HG03108 (cell line): Measurements from ENCODE around the gene FHOD3.

Experiments
- ATAC-seq: cut with Tn5 transposase; IDR thresholded peaks from one replicate; pipeline ENCODE4 v1.9.1; 2021; ENCODE audit warnings: moderate library complexity; ENCODE audit not compliant: unreplicated experiment

FHOD3 gene

DNA sequence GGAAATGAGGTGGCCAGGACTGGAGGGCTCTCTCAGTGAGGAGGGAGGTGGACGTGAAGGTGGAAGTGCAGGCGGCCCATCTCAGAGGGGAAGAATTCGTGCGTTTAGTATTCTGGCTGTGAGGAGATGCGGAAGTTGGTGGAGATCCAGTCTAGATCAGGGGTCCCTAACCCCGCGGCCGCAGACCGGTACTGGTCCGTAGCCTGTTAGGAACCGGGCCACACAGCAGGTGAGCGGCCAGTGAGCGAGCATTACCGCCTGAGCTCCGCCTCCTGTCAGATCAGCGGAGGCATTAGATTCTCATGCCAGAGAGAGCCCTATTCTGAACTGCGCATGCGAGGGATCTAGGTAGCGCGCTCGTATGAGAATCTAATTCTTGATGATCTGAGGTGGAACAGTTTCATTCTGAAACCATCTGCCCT lies 1.6 kb upstream of the FHOD3 start:
- ATAC-seq: no peak

DNA sequence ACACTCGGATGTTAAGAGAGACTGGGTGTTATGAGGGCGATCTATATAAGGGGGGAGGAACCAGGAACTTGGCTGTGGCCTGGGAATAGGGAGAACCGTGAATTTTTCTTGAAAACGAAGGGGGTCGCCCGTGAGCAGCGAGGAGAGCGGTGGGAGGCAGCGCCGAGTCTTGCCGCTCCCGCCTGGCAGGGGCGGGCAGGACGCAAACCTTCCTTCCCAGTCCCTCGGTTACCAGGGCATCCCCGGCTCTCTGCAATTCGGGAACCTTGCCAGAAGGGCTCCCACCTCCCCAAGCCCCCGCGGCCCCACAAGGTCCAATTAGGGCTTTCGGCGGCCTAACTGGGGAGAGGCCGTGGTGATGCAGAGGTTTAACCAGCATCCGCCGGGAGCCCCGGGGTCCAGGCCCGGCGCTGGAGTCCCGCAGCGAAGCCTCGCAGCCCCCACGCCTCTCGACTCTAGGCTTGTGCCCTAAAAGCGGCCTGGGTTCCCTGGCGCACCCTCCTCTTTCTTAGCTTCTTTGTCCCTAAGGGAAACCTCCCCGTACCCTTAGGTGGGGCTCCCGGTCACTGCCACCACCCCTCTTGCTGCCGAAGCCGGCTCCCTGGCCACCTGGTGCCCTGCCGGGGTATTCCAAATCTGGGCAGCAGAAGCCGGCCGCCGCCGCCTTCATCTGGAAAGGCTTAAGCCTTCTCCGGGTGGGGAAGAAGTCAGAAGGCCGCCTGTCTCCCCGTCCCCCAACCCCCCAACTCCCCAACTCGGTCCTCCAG lies 680 bp upstream of the FHOD3 start:
- peak; percentile 5 for ATAC-seq

DNA sequence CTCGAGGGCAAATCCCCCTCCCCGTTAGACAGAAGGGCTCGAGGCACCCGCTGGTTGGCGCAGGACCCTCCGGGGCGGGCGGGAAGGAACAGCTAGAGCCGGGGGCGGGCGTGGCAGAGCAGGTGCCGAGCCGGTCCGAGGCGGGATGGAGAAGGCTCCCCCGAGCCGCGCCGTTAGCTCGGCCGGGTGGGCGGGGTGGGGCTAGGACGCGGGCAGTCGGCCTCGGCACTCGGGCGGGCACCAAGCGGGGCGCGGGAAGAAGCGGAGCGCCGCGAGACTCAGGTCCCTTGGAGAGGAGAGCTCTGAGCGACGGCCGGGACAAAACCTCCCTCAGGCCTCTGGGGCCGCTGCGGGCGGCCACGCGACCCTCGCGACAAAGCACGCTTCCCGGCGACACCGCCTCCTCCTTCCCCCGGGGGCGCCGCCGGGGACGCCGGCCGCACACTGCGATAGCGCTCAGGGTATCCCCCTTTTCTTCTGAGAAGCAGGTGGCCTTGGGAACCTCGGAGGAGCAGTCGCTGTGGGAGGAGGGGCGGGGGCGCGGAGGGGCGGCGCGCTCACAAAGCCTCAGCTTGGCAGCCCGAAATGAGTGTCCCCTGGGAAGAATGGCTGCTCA lies 721 bp downstream of the FHOD3 start:
- ATAC-seq: peak; percentile 10

DNA sequence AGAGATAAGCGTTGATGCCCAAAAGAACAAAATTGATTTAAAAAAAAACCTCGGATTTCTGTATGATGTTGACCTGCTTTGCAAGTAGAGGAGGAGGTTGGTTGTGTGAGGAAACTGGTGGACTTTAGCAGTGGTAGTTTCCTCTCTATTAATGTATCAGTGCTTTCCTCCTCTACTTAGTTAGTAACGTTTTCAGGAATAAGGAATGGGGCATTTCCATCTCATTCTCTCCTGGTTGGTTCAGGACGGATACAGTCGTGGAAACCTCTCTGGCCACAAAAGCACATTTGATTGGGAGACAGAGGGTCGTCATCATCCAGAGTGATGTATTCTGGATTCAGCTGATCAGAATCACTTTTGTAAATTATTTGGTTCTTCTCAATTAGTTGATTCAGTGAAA lies 1.5 kb downstream of the FHOD3 start:
- no peak for ATAC-seq

DNA sequence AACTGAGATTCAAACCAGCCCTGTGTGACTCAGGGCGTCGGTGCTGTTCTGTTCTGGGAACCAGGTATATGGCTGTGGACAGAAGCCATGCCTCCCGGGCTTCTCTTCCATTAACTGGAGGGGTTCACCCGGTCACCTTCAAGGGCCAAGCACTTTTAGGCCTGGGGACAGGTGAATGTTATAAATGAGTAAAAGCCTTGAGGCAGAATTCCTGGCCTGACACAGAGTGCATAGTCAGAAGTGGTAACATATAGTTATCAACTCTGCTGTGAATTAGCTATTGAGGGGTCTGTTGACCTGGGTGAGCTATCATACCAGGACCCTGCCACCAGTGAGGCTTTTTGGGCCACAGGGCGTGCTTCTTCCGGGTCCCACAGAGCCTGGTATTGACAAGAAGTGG lies 2.7 kb downstream of the FHOD3 start:
- no peak for ATAC-seq

DNA sequence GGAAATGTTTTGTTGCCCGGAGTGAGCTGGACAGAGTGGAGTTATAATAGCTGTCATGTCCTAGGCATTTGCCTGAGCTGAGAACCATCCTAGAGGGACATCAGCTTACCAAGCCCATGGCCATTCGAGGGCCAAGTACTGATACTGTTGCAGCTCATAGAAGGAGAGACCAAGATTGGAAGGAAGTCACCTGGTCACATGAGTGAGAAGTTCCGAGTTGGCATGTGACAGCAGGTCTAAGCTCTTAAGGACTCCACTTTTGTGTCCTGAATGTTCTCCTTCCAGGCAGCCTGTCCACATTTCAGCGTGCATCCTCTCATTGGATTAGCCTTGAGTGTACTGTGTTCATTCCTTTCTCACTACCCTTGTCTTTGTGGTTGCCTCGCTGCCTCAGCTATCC lies 4.4 kb downstream of the FHOD3 start:
- no peak for ATAC-seq

DNA sequence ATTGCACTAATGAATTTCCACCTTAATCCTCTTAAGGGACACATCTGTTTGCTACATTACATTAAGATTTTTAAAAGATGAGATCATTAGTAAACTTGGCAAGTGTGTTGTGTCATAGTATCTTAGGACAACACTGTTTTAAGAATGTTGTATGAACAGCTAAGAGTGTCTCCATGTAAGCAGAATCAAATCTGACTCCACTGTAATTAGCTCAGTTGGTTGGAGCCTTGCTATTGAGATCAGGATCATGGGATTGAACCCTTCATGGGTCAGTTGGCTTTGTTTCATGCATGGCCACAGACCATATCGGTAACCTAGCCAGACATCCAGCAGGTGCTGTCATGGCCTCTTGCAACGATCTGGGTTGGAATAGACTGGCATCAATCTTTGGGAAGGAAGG lies 5.2 kb downstream of the FHOD3 start:
- no peak for ATAC-seq

DNA sequence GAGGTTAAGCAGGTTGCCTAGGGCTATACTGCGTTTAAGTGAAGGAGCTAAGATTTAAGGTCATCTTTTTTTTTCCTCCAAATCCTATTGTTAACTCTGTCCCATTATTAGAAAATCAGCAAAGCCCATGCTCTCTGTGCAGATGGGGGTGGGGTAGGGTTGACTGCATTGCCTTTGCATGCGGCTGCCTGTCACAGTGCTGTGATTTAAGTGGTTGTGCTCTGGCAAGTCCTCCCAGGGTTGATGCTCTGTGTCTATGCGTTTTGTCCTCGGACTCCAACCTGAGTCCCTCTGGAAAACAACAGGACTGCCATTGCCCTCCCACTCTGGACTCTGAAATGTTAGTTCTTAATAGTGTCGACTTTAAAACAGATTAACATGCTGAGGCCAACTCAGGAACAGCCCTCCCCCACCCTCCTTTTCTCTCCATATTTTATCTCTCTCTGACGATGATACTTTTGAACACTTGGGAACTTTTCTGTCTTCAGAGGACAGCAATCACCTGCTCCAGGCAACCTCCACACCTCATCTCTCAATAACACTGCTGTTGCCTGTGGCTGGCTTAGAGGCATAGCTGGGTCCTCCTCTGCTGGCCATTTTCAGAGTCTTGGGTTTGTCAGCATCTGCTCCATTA lies 5.8 kb downstream of the FHOD3 start:
- no peak for ATAC-seq

DNA sequence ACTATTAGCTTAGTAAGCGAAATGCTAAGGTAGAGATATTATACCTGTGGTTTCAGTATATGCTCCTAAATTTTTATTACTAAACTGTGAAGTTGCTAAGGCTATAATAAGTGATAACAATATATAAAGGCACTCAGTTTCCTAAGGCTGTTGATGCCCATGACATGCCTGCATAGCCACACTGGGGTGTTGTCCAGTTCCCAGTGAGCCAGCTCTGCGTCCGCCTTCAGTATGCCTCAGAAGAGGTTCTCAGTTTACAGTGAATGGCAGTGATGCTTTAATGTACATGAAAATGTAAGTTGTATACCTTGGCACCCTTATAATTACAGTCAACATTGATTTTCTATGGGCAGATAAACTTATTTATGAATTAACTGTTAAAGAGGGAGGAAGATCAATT lies 7.2 kb downstream of the FHOD3 start:
- ATAC-seq: no peak

DNA sequence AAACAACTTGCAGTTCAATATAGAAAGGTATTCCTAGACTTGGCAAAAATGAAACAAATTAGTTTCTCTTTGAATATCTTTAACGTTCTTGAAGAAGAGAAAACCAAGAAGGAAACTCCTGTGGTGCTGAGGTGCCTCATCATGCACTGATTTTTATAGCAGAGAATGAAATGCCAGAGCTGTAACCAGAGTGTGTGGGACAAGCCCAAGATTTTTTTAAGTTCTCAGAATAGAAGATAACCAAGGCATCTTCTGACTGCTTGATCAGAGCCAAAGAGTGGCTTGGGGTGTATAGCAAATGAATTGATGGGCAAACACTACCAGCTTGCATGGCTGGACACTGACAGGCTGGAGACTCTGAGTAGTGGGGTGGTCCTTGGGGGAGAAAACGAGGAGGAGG lies 7.9 kb downstream of the FHOD3 start:
- ATAC-seq: no peak

DNA sequence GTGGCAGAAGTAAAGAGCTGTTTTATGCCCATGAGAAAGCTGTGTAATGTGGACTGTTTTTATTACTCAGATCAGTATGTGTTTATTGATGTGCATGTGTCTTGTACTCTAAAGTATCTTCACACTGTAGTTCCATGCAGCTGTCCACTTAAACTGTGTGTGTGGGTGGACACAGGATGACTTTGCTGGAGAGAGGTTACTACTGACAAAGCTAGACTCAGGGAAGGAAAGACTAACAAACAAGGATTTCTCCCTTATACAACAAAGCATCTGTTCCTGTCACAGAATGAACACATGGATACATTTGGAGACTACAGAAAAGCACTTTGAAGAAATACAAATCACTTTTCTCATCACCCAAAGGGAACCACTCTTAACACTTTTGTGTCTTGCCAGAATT lies 10.0 kb downstream of the FHOD3 start:
- ATAC-seq: no peak

DNA sequence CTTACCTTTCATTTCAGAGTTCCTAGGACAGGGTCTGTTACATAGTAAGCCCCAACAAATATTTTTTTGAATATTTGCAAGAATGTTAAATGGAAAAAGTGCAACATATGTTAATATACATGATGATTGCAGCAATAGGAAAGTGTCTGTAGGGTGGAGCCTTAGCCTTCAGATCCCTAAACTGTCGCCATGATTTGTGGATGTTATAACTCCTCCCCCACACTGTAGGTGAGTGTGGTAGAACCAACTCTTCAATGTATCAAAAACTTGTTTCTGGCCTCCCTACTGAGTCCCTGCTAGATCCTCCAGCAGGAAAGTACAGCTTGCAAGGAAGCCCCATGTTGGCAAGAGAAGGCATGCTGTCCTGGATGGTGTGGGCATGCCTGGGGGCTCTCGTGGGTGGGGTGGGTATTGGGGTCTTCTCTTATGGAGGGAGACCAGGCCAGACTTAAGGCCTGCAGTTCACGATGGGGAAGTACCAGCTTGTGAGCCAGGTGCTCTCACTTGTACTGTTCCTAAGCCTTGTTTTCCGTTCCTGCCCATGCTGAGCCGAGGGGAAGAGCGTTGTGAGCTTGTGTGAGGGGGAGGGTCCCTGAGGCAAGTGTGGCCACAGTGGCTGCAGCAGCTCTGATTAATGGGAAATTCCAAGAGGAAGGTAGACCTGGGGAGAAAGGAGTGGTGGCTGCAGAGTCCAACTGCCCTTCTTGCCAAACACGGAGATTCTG lies 11.4 kb downstream of the FHOD3 start:
- no peak for ATAC-seq

DNA sequence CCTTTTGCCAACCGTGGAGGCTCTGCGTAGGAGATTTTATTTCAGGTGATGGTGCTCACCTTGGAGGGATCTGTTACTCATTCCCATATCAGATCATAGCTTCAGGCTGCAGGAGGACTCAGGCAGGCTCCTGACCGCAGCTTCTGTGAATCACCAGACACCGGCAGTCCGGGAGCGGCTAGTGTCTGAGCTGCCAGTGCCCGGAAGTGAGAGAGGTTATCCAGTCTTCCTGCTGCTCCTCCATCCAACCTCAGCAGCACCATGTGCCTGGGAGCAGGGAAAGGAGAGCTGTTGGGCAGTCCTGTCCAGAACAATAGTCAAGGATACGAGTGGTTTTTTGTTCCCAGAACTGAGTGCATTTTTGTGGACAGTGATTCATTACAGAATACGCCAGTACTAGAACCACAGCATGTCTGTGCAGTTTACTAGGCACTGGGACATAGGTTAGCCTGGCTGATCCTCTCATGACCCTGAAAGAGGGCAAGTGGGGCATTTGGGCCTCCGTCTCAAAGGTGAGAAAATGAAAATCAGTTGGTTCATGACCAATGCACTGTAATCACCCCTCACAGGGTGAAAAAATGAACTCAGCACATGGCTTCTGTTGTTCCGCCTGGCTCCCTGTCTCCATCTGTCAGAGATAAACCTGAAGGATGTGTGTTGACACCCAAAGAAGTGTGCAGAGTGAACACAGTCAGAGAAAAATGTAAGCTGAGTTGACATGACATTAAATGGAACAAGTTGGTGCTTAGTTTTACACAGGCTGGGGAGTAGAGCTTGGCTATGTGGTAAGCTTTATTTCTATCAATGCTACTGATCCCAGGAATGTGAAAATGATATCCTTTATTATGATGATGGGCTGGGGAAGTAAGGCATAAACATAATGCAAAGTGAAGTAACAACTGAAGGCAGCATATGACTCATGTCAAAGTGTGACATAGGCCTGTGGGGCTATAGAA lies 12.2 kb downstream of the FHOD3 start:
- no peak for ATAC-seq

DNA sequence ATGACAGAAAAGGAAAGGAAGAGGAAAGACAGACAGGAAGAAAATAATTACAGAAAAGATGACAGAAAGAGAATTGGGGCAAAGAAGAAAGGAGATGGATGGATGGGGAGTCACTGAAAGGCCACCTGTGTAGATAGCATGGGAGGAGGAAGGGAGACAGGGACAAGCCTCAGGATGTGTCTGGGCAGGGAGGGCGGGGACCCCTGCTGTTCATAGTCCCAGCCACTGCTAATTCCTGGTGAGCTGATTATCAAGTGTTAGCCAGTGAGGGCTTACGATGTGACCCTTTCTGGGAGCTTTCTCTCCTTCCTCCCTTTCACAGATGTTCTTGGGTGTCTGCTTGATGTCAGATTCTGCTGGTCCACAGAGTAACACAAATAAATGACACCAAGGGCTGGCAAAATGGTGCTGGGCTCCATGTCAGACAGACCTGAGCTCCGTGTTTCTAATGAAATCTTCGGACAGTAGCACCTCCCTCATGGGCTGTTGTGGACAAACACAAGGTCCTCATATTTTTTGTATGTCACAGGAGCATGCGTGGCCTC lies 13.6 kb downstream of the FHOD3 start:
- ATAC-seq: no peak

DNA sequence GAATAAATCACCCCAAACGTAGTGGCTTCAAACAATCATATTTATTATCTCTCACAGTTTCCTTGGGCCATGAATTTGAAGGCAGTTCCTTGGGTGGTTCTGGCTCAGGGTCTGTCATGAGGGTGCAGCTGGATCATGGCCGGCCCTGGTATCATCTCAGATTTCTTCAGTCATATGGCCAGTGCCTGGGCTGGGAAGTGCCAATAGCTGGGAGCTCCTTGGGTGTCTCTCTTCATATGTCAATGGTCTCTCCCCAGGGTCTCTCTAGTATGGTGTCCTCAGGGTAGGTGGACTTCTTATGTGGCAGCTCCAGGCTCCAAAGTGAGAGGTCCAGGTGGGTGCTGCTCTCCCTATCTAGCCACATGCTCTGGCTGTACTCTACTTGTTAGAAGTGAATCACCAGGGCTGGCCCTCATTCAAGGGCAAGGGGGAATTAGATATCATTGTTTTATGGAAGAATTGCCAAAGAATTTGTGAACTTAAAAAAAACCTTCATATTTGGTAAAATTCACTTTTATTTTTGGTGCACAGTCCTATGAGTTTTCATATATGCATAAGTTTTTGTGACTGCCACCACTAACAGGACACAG lies 15.4 kb downstream of the FHOD3 start:
- no peak for ATAC-seq

DNA sequence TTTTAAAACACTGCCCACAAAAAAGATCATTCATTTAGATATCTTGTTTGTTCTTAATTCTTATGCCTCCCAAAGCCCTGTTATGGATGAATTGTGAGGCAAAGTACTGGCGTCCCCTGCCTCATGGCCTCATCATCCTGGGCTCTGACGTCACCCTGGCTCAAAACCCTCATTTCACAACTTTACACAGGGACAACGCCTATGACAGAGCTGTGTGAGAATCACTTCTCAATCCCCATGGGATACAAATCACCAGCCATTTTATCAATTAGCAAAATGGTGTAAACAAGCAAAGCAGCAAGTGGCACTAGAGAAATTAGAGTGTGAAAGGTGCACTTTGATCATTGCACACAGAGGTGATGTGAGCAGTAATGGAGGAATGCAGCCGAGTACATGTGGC lies 16.6 kb downstream of the FHOD3 start:
- ATAC-seq: no peak

DNA sequence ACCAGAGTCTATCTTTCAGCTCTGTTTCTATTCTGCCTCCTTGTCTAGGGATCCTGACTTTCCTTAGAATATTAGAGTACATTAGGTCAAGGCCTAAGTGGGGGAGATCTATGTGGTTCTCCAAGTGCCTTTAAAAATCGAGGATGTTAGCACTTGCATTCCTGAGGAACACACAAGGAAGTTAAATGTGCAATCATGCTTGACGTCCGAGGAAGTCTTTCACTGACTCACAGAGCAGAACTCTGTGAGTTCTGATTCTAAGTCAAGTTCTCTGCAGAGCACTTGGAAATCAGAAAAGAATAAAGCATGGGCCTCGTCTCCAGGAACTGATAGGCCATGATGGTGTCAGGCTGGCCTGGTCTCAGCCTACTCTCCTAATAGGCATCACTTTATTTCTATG lies 17.2 kb downstream of the FHOD3 start:
- ATAC-seq: no peak

DNA sequence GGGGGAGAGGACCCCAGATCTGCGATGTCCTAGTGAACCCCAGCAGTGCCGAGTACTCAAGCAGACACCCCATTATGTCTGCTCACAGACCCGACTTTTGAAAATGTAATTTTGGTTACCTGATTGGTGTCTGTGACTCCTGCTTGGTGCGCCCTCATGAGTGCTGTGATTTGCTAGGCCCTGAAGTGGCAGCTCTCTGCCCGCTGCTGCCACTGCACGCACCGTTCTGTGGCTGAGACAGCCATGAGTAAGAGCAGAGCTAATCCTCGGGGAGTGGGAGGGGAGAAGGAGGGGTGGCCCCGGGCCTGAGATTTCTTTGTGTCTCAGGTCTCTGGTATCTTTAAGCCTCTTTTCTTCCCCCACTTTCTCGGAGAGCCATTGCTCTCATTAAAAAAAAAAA lies 18.2 kb downstream of the FHOD3 start:
- ATAC-seq: no peak

DNA sequence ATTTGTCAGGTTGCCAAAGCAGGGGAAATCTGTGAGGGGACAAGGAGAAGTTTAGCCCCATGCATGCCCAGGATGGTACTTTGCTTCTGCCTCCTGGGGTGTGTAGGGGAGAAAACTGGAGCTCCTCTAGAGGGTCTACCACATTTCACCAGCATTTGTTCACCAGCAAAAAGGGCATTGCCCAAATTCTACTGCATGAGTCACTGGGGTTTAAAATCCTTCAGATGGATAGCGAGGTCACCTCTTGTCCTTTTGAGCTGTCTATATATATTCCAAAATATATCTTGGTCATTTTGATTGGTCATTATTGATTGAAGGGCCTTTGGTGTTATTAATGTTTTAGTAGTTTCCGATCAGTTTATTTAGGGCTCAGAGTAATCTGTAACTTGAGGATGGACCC lies 18.7 kb downstream of the FHOD3 start:
- ATAC-seq: no peak
